Common myeloid progenitor, CD34-positive (primary cell): ENCODE data around the gene SHISA2.
A peak's percentile ranks its signal among the peaks of the same experiment; 100 is the strongest.

Experiments used
- CTCF ChIA-PET: fragments of 350-600 bp; sonication (Branson Sonifier 250); formaldehyde crosslinking; loops from one replicate; lab custom pipeline; 2021; ENCODE audit warnings: antibody characterized with exemption; lab: Charles Lee
- POLR2A ChIA-PET: fragments of 350-600 bp; sonication (Branson Sonifier 250); formaldehyde crosslinking; loops from one replicate; lab custom pipeline; 2021; ENCODE audit warnings: antibody characterized with exemption; lab: Charles Lee
- DNase-seq, 3 donors: peaks; one replicate each; pipeline versions ENCODE4 v3.0.0 to v3.0.0-alpha.2; 2013
- H3K27ac ChIP-seq, 2 experiments: 1 replicate in 1 of 2; 2 replicates in 1 of 2; pipeline ENCODE4 v1.7.0; 2013; ENCODE audit warnings: inconsistent platforms in 2 of 2, low read length in 2 of 2, mild to moderate bottlenecking in 2 of 2, low read depth in 1 of 2, moderate library complexity in 1 of 2; ENCODE audit not compliant: severe bottlenecking in 2 of 2, insufficient read depth in 1 of 2, poor library complexity in 1 of 2
- H3K27me3 ChIP-seq, 5 experiments: replicated peaks in 2 of 5; 1 replicate in 3 of 5; 2 replicates in 2 of 5; pipeline versions ENCODE4 v1.6.1 to v1.7.0; 2013; ENCODE audit warnings: low read length in 4 of 5, mild to moderate bottlenecking in 2 of 5, moderate library complexity in 2 of 5, inconsistent platforms in 1 of 5; ENCODE audit not compliant: insufficient read depth in 5 of 5, control insufficient read depth in 4 of 5
- H3K36me3 ChIP-seq, 4 experiments: 1 replicate in 2 of 4; 2 replicates in 2 of 4; pipeline versions ENCODE4 v1.6.1 to v1.7.0; 2013; ENCODE audit warnings: low read length in 3 of 4, control low read depth in 1 of 4, mild to moderate bottlenecking in 1 of 4; ENCODE audit not compliant: control insufficient read depth in 4 of 4, insufficient read depth in 4 of 4
- H3K4me1 ChIP-seq, 4 experiments: 1 replicate in 3 of 4; 2 replicates in 1 of 4; pipeline versions ENCODE4 v1.6.1 to v1.7.1; 2013; ENCODE audit warnings: low read length in 3 of 4, mild to moderate bottlenecking in 3 of 4, control low read depth in 1 of 4, inconsistent platforms in 1 of 4, moderate library complexity in 1 of 4; ENCODE audit not compliant: control insufficient read depth in 4 of 4, insufficient read depth in 4 of 4; ENCODE audit errors: control extremely low read depth in 1 of 4
- H3K4me3 ChIP-seq, 7 experiments: 1 replicate in 4 of 7; 2 replicates in 3 of 7; pipeline versions ENCODE4 v1.5.1 to v1.7.0; 2013; ENCODE audit warnings: mild to moderate bottlenecking in 7 of 7, low read length in 6 of 7, moderate library complexity in 6 of 7, inconsistent platforms in 2 of 7, low read depth in 2 of 7, control low read depth in 1 of 7; ENCODE audit not compliant: insufficient read depth in 4 of 7, control insufficient read depth in 1 of 7; ENCODE audit errors: extremely low read depth in 1 of 7
- H3K9me3 ChIP-seq, 5 experiments: 1 replicate in 4 of 5; 2 replicates in 1 of 5; pipeline versions ENCODE4 v1.6.1 to v1.7.1; 2013; ENCODE audit warnings: low read length in 4 of 5, mild to moderate bottlenecking in 2 of 5, inconsistent platforms in 1 of 5, low read depth in 1 of 5, moderate library complexity in 1 of 5; ENCODE audit not compliant: control insufficient read depth in 4 of 5, insufficient read depth in 2 of 5; ENCODE audit errors: control extremely low read depth in 1 of 5
- whole genome bisulfite sequencing: methylation state at CpG from one replicate; pipeline ENCODE4 v1.1.5; 2013; ENCODE audit not compliant: insufficient coverage; 5-methylcytosine and 5-hydroxymethylcytosine counted together

The SHISA2 gene

GRCh38 chr13:26015271-26016125, 36.3 kb downstream of the SHISA2 start:
- Histone ChIP-seq H3K4me1 (peaks cover 0 to 19% (median 13%) of the 10 kb centered on the region in 4 experiments), H3K4me3 (no peak overlapping the region), H3K36me3 (no peaks in the 10 kb centered on the region), H3K27ac (no peak overlapping the region), H3K27me3 (peaks cover 0 to 3% (median 0%) of the 10 kb centered on the region in 5 experiments), H3K9me3 (peaks cover 0 to 6% (median 0%) of the 10 kb centered on the region in 5 experiments)
- WGBS: 74% methylated on average over 8 of the region's 10 CpGs
- POLR2A ChIA-PET: no interaction called here
- CTCF ChIA-PET: no interaction called here
- no peak for DNase-seq

DNA sequence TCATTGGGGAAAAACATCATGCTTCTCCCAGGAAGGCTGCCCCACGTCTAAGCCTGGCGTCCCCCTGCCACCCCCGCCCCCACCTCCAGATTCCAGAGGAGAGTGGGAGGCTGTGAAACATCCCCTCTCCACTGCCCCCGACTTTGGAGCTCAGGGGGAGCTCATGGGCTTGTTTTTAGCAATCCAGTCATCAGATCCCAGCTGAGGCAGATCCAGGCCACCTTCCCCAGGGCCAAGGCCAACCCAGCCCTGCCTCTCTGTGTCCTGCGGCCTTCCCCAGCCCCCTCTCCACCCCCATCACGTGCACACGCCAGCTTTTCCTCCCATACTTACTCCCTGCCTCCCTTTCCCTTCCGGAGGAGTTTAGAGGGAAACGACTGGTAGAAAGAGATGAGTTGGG, 38.8 kb downstream of the SHISA2 start:
- WGBS: 80% methylated on average over 4 of the region's 9 CpGs
- Histone ChIP-seq H3K9me3 (peaks cover 0 to 6% (median 0%) of the 10 kb centered on the region in 5 experiments), H3K27me3 (peaks cover 0 to 3% (median 0%) of the 10 kb centered on the region in 5 experiments), H3K4me3 (peak overlapping the region in 2 of 7 experiments; percentile 72 to 77), H3K4me1 (peaks cover 0 to 6% (median 2%) of the 10 kb centered on the region in 4 experiments), H3K27ac (no peak overlapping the region), H3K36me3 (no peaks in the 10 kb centered on the region)
- DNase-seq: no peak
- POLR2A ChIA-PET: no interaction called here
- CTCF ChIA-PET: no interaction called here

DNA sequence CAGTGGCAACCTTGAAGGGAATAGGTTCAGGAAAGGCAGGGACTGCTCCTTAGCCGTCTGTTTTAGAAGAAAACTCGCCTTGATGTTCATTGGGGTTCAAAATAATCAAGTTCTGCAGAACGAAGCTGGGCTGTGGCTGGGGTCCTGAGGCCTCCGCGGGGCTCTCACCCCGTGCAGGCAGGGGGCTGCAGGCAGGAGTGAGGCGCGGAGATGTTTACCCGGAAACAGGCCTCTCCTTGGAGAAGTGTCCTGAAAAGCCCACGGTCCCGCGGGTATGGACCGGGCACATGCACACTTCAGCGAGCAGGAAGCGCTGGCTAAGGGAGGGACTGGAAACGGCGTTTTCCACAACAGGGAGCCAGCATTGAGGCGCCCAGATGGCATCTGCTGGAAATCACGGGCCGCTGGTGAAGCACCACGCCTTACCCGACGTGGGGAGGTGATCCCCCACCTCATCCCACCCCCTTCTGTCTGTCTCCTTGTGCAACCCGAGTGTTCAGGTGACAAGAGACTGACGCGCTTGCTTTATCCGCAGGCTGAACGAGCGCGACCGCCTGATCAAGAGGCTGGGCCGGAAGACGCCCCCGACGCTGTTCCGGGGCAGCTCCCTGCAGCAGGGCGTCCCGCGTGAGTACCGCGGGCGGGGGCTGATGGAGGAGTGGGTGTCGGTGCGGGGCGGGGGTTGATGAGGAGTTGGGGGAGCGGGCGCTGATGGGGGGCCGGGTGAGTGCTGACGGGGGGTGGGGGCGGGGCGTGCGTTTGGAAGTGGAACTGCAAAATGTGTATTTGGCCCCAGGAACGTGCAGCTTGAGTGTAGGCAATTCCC, 39.6 kb downstream of the SHISA2 start:
- DNase-seq: peak in 2 of 3 donors; percentile 57 to 68
- ChIA-PET CTCF (interaction anchor here (1.1 kb wide), 1 partner anchor 10 kb away, joined by 3 read pairs; no protein-coding TSS in a partner anchor), POLR2A (no interaction called here)
- Histone ChIP-seq H3K4me3 (peak overlapping the region in 6 of 7 experiments; percentile 25 to 77 (median 66)), H3K27me3 (peaks cover 0 to 3% (median 0%) of the 10 kb centered on the region in 5 experiments), H3K27ac (no peak overlapping the region), H3K9me3 (peaks cover 0 to 6% (median 0%) of the 10 kb centered on the region in 5 experiments), H3K36me3 (no peaks in the 10 kb centered on the region), H3K4me1 (peaks cover 0 to 6% (median 2%) of the 10 kb centered on the region in 4 experiments)
- WGBS: 31% methylated on average over 28 of the region's 53 CpGs

DNA sequence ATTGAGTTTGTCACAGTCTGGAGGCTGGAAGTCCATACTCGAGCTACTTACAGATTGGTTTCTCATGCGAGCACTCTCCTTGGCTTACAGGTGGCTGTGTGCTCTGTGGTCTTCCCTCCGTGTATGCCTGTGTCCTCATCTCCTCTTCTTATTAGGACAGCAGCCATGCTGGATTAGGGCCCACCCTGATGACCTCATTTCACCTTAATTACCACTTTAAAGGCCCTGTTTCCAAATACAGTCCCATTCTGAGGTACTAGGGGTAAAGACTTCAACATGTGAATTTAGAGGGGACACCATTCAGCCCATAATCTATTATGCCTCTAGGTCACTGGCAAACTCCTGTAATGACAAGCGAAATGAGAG, 40.6 kb downstream of the SHISA2 start:
- 96% methylated on average over 3 of the region's 4 CpGs for WGBS
- H3K27ac ChIP-seq: no peak overlapping the region
- no peak overlapping the region for H3K4me3 ChIP-seq
- peaks cover 0 to 6% (median 2%) of the 10 kb centered on the region in 4 experiments for H3K4me1 ChIP-seq
- no peaks in the 10 kb centered on the region for H3K36me3 ChIP-seq
- POLR2A ChIA-PET: no interaction called here
- peaks cover 0 to 7% (median 2%) of the 10 kb centered on the region in 5 experiments for H3K9me3 ChIP-seq
- CTCF ChIA-PET: interaction anchor here (0.6 to 1.1 kb wide), 2 partner anchors 9 to 26 kb away, joined by 3 read pairs; no protein-coding TSS in a partner anchor
- peaks cover 0 to 3% (median 0%) of the 10 kb centered on the region in 5 experiments for H3K27me3 ChIP-seq
- no peak for DNase-seq

- Histone ChIP-seq H3K9me3 (peaks cover 0 to 7% (median 2%) of the 10 kb centered on the region in 5 experiments), H3K4me3 (no peak overlapping the region), H3K36me3 (no peaks in the 10 kb centered on the region), H3K27me3 (peaks cover 0 to 3% (median 0%) of the 10 kb centered on the region in 5 experiments), H3K4me1 (peaks cover 0 to 6% (median 2%) of the 10 kb centered on the region in 4 experiments), H3K27ac (no peak overlapping the region)
- ChIA-PET POLR2A (no interaction called here), CTCF (interaction anchor here (0.6 kb wide), 1 partner anchor 27 kb away, joined by 3 read pairs; no protein-coding TSS in a partner anchor)
- DNase-seq: no peak
- 88% methylated on average over 12 of the region's 13 CpGs for WGBS
These were observed 41.2 kb downstream of the SHISA2 start for GRCh38 chr13:26010487-26011207.

- Histone ChIP-seq H3K4me1 (peaks cover 0 to 6% (median 2%) of the 10 kb centered on the region in 4 experiments), H3K9me3 (peaks cover 0 to 8% (median 2%) of the 10 kb centered on the region in 5 experiments), H3K4me3 (no peak overlapping the region), H3K36me3 (no peaks in the 10 kb centered on the region), H3K27me3 (no peaks in the 10 kb centered on the region), H3K27ac (no peak overlapping the region)
- DNase-seq: peak in 1 of 3 donors; percentile 7
- POLR2A ChIA-PET: no interaction called here
- CTCF ChIA-PET: no interaction called here
- 100% methylated on average over 1 of the region's 1 CpG for WGBS
These were observed 44.3 kb downstream of the SHISA2 start for GRCh38 chr13:26007261-26008125.
